GM19035 (cell line): Measurements from ENCODE around the gene ADH7.

ENCODE experiments used
- ATAC-seq: cut with Tn5 transposase; IDR thresholded peaks from one replicate; pipeline ENCODE4 v1.9.1; 2021; ENCODE audit not compliant: unreplicated experiment

Gene ADH7

GRCh38 chr4:99435154-99435553 is at the start of gene ADH7:
ADH7 (minus strand) TSS chr4:99435342; CDS start chr4:99435233, 109 bp downstream.
- ATAC-seq: no peak

GRCh38 chr4:99483636-99484035 is 48.5 kb upstream of the ADH7 start:
- no peak for ATAC-seq

- ATAC-seq: no peak
Observed at GRCh38 chr4:99473131-99473530, 38.0 kb upstream of the ADH7 start.

GRCh38 chr4:99471896-99472295 is 36.8 kb upstream of the ADH7 start:
- no peak for ATAC-seq

DNA sequence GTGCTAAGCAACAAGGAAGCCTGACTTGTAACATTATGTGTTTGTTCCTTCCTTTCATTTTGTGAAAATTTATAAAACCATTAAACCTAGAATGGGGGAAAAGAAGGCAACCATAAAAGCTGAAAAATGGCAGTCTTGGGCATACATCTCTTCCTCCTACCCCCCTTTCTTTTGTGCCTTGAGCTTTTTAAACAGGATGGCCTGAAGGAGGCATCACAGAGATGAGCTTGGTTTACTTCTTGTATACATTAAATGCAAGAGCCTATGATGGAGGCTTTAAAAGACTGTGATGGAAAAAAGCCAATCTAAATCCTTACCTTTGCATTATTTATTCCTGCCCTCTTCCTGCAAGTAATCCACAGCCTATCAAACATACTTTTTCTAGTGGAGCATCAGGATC is 36.2 kb upstream of the ADH7 start:
- ATAC-seq: no peak

- no peak for ATAC-seq
Observed at GRCh38 chr4:99468889-99469288, 33.7 kb upstream of the ADH7 start.

- no peak for ATAC-seq
Observed at GRCh38 chr4:99467887-99468286, 32.7 kb upstream of the ADH7 start.

DNA sequence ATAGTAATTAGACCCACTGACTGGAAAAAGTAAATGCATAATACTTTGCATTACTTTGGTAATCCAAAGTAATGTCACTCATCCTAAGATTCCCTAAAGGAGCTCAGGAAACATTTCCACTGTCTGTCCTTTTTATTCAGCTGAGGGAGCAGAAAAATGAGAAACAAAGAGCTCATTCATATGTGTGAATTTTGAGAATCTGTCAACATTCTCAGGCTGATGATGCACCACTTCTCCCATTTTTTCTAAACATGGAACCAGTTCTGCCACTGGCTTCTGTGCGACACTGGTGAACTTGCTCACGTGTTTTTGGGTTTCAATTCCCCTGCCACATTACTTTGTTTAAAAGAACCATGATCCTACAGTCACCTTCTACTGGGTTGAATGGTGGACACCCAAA is 28.4 kb upstream of the ADH7 start:
- ATAC-seq: no peak

- peak; percentile 98 for ATAC-seq
Observed at GRCh38 chr4:99462875-99463464, 27.8 kb upstream of the ADH7 start.

DNA sequence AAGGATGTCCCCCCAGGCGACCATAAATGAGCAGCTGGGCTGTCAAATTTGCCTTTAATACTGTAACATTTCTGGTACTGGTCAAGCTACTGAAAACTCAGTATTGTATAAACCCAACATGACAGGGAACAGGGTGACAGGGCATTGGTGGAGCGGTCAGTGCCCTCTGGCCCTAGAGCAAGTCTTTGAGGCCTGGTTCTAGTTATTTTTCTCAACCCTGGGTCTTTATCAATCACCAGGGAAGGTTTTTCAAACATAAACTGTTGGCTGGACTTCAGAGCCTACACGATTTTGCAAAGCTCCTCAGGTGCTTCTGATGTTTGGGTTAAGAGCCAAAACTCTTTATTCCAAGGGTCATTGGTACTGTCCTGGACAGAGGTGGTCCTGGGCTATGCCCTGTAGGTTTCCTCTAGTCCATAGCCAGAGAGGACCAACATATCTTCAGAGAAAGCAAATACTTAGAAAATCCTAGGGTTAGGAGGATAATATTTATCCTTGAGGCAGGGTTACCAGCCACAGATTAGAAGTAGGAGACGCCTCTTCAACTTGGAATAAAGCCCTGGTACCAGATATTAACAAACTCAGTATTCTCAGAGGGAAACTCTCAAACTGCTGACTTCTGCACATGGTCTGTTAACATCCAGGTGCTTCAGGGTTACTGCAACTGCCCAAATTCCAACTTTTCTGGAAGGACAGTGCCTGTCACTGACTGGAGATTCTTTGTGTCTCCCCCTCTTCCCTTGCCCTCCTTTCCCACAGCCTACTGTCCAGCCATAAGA is 26.7 kb upstream of the ADH7 start:
- no peak for ATAC-seq

DNA sequence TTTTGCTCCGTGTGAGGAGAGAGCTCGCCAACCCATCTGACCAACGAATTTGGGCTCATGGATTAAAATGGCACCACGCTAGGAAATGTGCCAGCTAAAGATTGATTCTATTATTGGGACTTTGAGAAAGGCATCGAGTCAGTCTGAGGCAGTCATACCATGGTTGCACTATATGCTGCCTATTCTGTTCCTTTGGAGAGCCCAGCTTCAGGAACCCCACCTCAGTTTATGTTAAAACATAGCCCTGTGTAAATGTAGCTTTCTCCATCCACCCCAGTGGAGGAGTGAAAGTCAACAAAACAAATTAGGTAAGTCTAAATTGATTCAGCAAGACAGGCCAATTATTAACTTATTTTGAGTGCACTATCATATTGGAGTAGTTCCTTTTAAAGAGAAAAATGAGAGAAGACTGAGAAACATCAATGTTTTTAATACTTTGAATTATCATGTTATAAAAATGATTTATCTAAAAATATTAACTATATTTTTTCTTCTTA is 24.5 kb upstream of the ADH7 start:
- ATAC-seq: no peak

DNA sequence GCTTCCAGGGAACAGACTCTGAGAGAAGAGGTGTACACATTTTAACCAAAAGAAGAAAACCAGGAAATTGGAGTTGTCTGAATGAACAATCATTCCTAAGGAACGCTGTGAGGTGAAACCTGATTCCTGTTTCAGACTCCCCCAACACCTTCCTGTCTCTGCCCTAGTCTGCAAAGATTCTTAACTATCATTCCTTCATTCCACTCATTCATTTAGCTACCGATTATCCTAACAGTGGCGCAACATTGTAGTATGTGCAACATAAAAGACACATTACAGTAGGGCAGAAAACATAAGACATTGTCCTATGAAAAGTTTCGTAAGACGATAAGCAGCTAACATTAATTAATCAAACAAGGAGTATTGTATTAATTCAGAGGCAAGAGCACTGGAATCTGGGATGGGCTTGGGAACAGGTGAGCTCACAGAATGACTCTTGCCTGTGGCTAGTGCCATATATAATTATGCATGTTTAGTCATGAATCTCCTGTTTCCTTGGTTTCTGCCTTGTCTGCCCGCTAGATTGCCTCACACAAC is 23.8 kb upstream of the ADH7 start:
- ATAC-seq: no peak

DNA sequence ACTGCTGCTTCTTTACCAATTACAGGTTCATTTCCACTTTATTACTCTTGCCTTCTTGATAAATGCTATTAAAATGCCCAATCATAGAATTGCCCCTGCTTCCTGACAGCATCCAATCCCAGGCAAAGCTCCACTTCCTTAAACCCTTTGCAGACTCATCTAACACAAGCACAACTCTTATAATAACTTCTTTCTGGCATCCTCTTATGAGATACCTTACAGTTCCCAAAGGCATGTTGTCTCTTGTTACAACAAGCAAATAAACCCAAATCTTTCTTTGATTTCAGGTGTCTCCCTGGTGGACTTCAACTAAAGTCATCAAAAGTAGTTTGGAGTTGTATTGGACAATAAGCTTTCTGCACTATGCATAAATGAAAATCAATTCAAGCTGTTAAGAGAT is 22.5 kb upstream of the ADH7 start:
- ATAC-seq: no peak

DNA sequence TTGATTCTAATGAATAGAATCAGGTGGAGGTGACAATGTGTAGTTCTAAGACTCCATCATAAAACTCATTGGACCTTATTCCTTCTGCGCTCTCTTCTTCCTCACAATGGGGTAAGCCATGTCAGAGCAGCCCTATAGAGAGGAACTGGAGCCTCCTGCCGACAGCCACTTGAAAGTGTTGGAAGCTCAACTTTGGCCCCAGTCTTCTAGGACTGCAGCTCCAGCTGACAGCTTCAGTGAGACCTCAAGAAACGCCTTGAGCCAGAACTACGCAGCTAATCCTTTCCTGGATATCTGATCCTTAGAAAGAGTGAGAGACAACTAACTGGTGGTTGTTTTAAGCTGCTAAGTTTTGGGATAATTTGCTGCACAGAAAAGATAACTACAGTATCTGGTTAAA is 22.1 kb upstream of the ADH7 start:
- ATAC-seq: no peak

DNA sequence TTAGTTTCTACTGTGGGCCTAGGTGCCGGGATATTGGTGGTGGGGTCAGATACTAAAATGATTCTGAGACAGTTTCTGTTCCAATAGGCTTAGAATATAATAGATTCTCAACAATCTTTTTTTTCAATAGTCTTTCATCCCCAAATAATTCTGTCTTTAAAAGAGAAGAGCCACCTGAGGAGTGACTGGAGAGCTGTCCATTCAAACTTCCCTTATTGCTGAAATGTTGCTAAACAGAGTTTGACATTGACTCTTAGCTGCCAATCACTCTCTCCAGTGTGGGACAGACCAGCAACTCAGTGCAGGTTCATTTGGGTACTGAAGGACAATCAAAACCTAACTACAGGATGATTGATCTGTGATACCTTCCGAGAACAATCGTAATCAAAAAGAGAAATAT is 12.4 kb upstream of the ADH7 start:
- ATAC-seq: no peak

DNA sequence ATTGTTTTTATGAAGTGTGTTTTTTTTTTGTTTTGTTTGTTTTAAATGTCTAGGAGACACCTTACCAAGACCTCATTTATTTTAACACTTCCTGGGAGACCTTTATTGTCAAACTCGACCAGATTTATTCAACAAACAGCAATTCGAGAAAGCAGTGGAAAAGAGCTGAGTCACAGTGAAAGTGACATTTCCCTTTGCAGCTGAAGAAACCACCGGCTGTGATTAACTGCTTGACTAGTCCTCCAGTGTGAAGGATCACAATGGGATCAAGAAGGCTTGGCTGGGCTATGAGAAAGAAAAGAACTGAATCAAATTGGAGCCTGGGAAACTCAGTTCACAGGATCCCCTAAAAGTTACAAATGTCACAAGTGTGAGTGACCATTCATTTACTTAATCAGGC is 11.9 kb upstream of the ADH7 start:
- peak; percentile 83 for ATAC-seq

DNA sequence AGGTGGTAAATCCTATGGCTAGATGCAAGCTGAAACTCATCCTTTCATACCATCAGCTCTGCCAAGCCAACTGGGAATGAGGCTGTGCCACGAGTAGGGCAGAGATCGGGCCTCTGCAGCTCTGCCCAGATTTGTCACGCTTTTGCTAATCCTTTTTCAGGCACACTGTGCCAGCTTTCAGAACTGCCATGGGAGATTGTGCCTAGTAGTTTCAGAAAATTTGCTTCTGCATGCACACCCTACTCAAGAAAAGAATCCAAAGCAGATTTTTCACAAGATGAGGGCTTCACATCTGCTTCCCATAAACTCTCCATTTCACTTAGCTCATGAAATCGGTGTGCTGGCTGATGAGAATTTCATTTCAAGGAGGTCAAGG is 3.3 kb upstream of the ADH7 start:
- no peak for ATAC-seq

DNA sequence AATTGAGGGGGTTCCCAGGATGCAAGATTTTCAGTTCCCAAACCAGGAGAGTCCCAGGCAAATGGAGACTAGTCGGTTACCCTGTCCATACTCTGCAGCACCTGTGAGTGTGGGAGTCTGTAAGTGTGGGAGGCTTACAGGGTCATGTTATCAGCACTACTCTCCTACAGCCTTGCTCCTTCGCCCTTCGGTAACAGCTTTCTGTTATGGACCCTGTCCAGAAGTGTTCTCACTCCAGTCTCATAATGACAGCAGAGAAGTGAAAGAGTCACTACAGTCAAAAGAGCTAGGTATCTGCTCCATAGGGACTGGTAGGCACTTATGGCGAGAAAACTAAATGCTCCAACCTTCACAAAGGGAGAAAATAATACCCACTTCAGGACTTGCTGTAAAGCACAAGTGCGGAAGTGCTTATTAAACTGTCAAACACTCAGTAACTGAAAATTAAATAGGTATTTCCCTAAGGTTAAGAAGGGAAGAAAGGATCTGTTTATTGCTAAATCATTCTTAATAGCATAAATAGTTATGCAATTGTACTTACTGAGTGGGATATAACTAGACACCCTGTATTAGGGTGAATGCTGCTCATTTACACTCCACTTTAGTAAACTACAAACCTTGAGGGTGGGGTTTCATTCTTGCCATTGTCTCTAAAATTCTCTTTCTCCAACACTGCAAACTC is 2.7 kb upstream of the ADH7 start:
- no peak for ATAC-seq

DNA sequence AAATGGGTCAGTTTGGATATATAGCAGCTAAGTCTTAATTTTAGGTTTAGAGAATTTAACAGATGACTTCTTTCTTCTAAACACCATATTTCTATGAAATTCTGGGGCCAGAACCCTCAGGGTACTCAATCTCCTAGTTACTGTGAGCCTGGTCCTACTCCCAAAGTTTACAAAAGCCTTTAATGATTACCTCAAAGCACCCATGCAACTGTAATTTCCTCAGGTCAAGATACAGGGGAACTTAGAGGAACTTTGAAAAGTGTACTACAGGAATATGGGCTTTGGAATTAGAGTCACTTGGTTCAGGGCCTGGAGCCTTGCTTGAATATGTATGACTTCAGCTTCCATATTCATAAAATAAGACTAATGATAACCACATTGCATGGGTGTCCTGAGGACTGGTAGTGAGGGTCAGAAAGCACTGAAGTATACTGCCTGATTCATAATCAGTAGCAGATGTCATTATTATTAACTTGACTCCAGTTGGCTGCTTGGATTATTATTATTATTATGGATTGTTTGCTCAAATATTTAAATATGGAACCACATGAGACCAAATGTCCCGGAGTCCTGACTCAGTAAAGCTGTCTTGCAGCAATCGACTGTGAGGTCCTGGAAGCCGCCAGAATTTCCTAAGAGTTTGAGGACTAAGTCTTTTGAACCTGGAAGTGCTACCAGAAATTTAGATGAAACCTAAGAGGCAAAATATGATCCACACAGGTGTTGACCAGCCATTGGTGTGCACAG is 2.0 kb upstream of the ADH7 start:
- no peak for ATAC-seq

GRCh38 chr4:99436462-99436861 is 1.3 kb upstream of the ADH7 start:
- ATAC-seq: no peak

DNA sequence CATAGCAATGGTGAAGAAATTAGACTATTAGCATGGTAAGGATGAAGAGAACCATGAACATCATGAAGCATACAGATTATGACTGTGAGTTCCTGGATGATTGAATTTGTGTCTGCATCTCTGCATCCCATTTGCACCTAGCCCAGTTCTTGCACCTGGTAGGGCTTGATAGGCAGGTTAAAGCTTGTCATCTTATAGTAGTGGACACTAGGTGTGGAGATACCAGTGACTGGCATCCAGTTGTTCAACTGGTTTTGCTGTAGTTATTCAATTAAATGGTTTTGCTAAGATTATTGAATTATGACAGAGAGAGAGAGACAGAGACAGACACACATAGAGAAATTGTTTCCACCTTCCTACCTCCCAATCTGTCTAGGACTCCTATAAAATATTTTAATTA is 5.0 kb downstream of the ADH7 start:
- no peak for ATAC-seq
